Karpas-422 (cell line): Measurements from ENCODE around the gene ABRAXAS1. TPM values are rescaled to one million over a fixed set of nuclear protein-coding genes. Genes with fewer than 3 reads are reported as not detected.
"Not testable (repeated sequence)": the region's sequence is repeated elsewhere in the genome, so short reads cannot be mapped to it uniquely, and the experiment has no call there.

Experiments
- DNase-seq: peaks from one replicate; pipeline ENCODE4 v3.0.0-alpha.2; 2015
- H2AFZ ChIP-seq: fragments of 200-600 bp; sonication (generic); 2 replicates; pipeline ENCODE4 v1.6.1; 2014; ENCODE audit warnings: antibody characterized with exemption, low read length, mixed read lengths
- H3K27ac ChIP-seq: fragments of 200-600 bp; sonication (generic); 2 replicates; pipeline ENCODE4 v1.5.1; 2014; ENCODE audit warnings: mild to moderate bottlenecking, low read length, moderate library complexity
- H3K27me3 ChIP-seq: fragments of 200-600 bp; sonication (generic); 2 replicates; pipeline ENCODE4 v1.6.1; 2014; ENCODE audit warnings: low read length, mixed read lengths
- H3K36me3 ChIP-seq: fragments of 200-600 bp; sonication (generic); 2 replicates; pipeline ENCODE4 v1.6.1; 2014; ENCODE audit warnings: low read length, mixed read lengths; ENCODE audit not compliant: insufficient read depth
- H3K4me1 ChIP-seq: fragments of 200-600 bp; sonication (generic); 2 replicates; pipeline ENCODE4 v1.6.1; 2014; ENCODE audit warnings: mild to moderate bottlenecking, low read length, mixed read lengths
- H3K4me2 ChIP-seq: fragments of 200-600 bp; sonication (generic); 2 replicates; pipeline ENCODE4 v1.6.1; 2014; ENCODE audit warnings: low read length, low read depth, mild to moderate bottlenecking; ENCODE audit not compliant: poor library complexity, severe bottlenecking
- H3K4me3 ChIP-seq: fragments of 200-600 bp; sonication (generic); 2 replicates; pipeline ENCODE4 v1.5.1; 2014; ENCODE audit warnings: mild to moderate bottlenecking, antibody characterized with exemption, low read length, mixed read lengths
- H3K79me2 ChIP-seq: fragments of 200-600 bp; sonication (generic); 2 replicates; pipeline ENCODE4 v1.6.1; 2014; ENCODE audit warnings: mild to moderate bottlenecking, low read length, mixed read lengths
- H3K9ac ChIP-seq: fragments of 200-600 bp; sonication (generic); 2 replicates; pipeline ENCODE4 v1.6.0; 2014; ENCODE audit warnings: low read length
- H3K9me2 ChIP-seq: fragments of 200-600 bp; sonication (generic), shearing (Covaris generic); replicated peaks from 2 replicates; pipeline ENCODE4 v1.6.0; 2014; ENCODE audit warnings: mild to moderate bottlenecking, low read length, moderate library complexity; ENCODE audit not compliant: insufficient read depth
- H3K9me3 ChIP-seq: fragments of 300-700, 200-600 bp; sonication (generic); 2 replicates; pipeline ENCODE4 v1.6.1; 2014; ENCODE audit warnings: low read length, mixed read lengths
- H4K20me1 ChIP-seq: fragments of 200-600 bp; sonication (generic); 2 replicates; pipeline ENCODE4 v1.6.1; 2014; ENCODE audit warnings: mild to moderate bottlenecking, antibody characterized with exemption, low read length, low read depth; ENCODE audit not compliant: insufficient read depth
- total RNA-seq: library from RNA; depleted of rRNA; stranded (reverse); fragments of >200 nt; shearing (Covaris generic); gene quantifications from 2 replicates; pipeline ENCODE4 v1.2.3, GENCODE V29; 2014; ENCODE audit warnings: low replicate concordance

ABRAXAS1 gene
- total RNA-seq, 1 experiment from 2014 or later = 18.9 TPM

DNA sequence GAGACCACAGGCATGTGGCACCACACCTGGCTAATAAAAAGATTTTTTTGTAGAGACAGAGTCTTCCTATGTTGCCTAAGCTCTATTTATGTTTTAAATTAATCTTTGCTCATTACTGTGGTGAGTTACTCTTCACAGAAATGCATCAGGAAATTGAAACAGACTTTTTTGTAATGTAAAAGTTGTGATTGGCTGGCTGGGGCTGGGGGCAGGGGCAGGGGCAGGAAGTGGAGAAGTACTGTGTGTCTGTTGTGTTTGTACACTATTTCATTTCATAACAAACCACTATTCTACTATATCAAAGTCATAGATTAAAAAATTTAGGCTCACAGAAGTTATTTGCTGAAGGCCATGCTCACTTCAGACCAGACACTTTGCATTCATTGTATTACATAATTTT, 19.1 kb upstream of the ABRAXAS1 start:
- H2AFZ ChIP-seq = no peak overlapping the region
- no peak for DNase-seq

DNA sequence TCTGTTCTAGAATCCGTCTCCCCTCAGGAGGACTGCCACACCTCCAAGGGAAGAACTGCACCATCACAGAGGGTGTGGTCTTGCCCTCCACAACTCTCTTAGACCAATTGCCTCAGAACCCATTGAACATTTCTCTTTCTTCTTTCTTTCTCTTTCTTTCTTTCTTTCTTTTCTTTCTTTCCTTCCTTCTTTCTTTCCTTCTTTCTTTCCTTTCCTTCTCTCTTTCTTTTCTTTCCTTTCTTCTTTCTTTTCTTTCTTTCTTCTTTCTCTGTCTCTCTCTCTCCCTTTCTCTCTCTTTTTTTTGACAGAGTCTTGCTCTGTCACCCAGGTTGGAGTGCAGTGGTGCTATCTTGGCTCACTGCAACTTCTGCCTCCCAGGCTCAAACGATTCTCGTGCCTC, 16.8 kb upstream of the ABRAXAS1 start:
- H3K79me2 ChIP-seq, H3K9me3 ChIP-seq, H4K20me1 ChIP-seq, H3K4me2 ChIP-seq, H3K9me2 ChIP-seq, H2AFZ ChIP-seq, H3K9ac ChIP-seq, H3K4me3 ChIP-seq, H3K4me1 ChIP-seq, DNase-seq, H3K27ac ChIP-seq, H3K36me3 ChIP-seq, H3K27me3 ChIP-seq: not testable (repeated sequence)

More for the DNA sequence above, 19.1 kb upstream of the ABRAXAS1 start:
- H4K20me1 ChIP-seq = no peaks in the 10 kb centered on the region
- H3K9me2 ChIP-seq = no peaks in the 10 kb centered on the region
- H3K27me3 ChIP-seq = no peaks in the 10 kb centered on the region
- no peaks in the 10 kb centered on the region for H3K36me3 ChIP-seq
- H3K4me1 ChIP-seq = no peaks in the 10 kb centered on the region
- H3K27ac ChIP-seq = no peak overlapping the region
- H3K79me2 ChIP-seq = no peaks in the 10 kb centered on the region
- no peaks in the 10 kb centered on the region for H3K9me3 ChIP-seq
- H3K4me3 ChIP-seq = no peak overlapping the region
- no peak overlapping the region for H3K9ac ChIP-seq
- H3K4me2 ChIP-seq = no peak overlapping the region

DNA sequence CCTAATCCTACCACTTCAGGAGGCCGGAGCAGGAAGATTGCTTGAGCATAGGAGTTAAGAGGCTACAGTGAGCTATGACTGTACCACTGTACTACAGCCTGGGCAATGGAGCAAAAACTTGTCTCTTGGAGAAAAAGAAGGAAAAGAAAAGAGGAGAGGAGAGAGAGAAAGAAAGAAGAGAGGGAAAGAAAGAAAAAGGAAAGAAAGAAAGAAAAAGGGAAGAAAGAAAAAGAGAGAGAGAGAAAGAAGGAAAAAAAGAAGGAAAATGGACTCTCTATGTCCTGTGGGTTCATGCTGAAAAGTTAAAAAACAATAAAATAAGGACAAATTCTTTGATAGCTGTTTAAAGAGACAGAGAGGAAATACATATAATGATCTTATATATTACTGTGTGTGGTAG, 13.3 kb upstream of the ABRAXAS1 start:
- Histone ChIP-seq H3K79me2 (no peaks in the 10 kb centered on the region), H3K4me1 (no peaks in the 10 kb centered on the region), H3K4me2 (no peak overlapping the region), H3K36me3 (no peaks in the 10 kb centered on the region), H3K27ac (no peak overlapping the region), H3K9ac (no peak overlapping the region), H4K20me1 (no peaks in the 10 kb centered on the region), H3K9me2 (no peaks in the 10 kb centered on the region), H3K9me3 (no peaks in the 10 kb centered on the region), H3K27me3 (no peaks in the 10 kb centered on the region), H3K4me3 (no peak overlapping the region), H2AFZ (no peak overlapping the region)
- DNase-seq = no peak

GRCh38 chr4:83496085-83496917, 11.4 kb upstream of the ABRAXAS1 start:
- not testable (repeated sequence) for H3K4me2 ChIP-seq, H3K4me1 ChIP-seq, H3K27ac ChIP-seq, H3K4me3 ChIP-seq, H3K79me2 ChIP-seq, H3K9ac ChIP-seq, H3K9me2 ChIP-seq, H3K36me3 ChIP-seq, DNase-seq, H3K27me3 ChIP-seq, H2AFZ ChIP-seq, H3K9me3 ChIP-seq, H4K20me1 ChIP-seq

GRCh38 chr4:83490876-83491450, 6.1 kb upstream of the ABRAXAS1 start:
- peak; percentile 61 for DNase-seq
- H3K36me3 ChIP-seq = no peaks in the 10 kb centered on the region
- H3K9me2 ChIP-seq = no peaks in the 10 kb centered on the region
- no peaks in the 10 kb centered on the region for H3K4me1 ChIP-seq
- no peak overlapping the region for H3K4me2 ChIP-seq
- no peaks in the 10 kb centered on the region for H3K27me3 ChIP-seq
- no peaks in the 10 kb centered on the region for H3K79me2 ChIP-seq
- no peak overlapping the region for H3K27ac ChIP-seq
- no peaks in the 10 kb centered on the region for H3K9me3 ChIP-seq
- H3K9ac ChIP-seq = no peak overlapping the region
- no peaks in the 10 kb centered on the region for H4K20me1 ChIP-seq
- H2AFZ ChIP-seq = no peak overlapping the region
- H3K4me3 ChIP-seq = no peak overlapping the region

GRCh38 chr4:83489711-83490326, 4.9 kb upstream of the ABRAXAS1 start:
- Histone ChIP-seq H3K4me3 (no peak overlapping the region), H3K9me2 (no peaks in the 10 kb centered on the region), H3K27me3 (no peaks in the 10 kb centered on the region), H4K20me1 (no peaks in the 10 kb centered on the region), H3K9ac (no peak overlapping the region), H3K4me1 (peaks cover 5% of the 10 kb centered on the region), H3K9me3 (no peaks in the 10 kb centered on the region), H3K79me2 (no peaks in the 10 kb centered on the region), H3K4me2 (no peak overlapping the region), H2AFZ (no peak overlapping the region), H3K27ac (no peak overlapping the region), H3K36me3 (no peaks in the 10 kb centered on the region)
- no peak for DNase-seq

DNA sequence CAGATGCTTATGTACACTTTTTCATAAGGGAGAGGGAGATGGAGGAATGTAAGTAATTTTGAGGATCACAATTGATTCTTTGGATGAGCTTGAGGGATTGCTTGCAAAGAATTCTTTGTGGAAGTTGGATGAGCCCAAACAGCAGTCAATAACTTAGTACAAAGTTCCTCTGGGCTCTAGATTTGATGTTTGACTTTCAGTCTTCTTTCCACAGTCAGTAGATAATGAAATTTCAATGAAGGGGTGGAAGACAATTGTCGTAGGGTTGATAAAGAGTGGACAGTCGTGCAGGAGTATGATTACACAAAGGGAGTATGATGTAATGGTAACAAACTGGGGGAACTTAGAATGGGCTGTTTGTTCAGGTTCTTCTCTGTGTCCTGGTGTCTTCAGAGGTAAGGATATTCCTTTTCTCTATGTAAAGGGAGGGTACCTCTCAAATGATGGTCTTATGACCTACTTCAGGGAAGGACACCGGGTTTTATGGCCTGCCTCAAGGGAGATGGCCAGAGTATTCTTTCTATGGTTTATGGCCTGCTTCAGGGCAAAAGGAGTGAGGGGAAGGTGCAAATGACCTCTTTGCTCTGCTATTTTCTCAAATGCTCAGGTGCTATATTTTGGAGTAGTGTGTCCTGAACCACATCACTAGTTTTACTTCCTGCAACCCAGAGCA, 1.7 kb upstream of the ABRAXAS1 start:
- no peaks in the 10 kb centered on the region for H4K20me1 ChIP-seq
- H3K36me3 ChIP-seq = no peaks in the 10 kb centered on the region
- no peak overlapping the region for H3K4me3 ChIP-seq
- H3K27me3 ChIP-seq = no peaks in the 10 kb centered on the region
- H3K79me2 ChIP-seq = peaks cover 11% of the 10 kb centered on the region
- peaks cover 13% of the 10 kb centered on the region for H3K4me1 ChIP-seq
- no peaks in the 10 kb centered on the region for H3K9me2 ChIP-seq
- no peaks in the 10 kb centered on the region for H3K9me3 ChIP-seq
- H2AFZ ChIP-seq = no peak overlapping the region
- no peak overlapping the region for H3K4me2 ChIP-seq
- no peak overlapping the region for H3K27ac ChIP-seq
- no peak overlapping the region for H3K9ac ChIP-seq
- no peak for DNase-seq

GRCh38 chr4:83473966-83474365, 10.9 kb downstream of the ABRAXAS1 start:
- Histone ChIP-seq H3K9me2 (no peaks in the 10 kb centered on the region), H3K79me2 (no peaks in the 10 kb centered on the region), H3K4me3 (no peak overlapping the region), H2AFZ (no peak overlapping the region), H3K4me2 (no peak overlapping the region), H3K36me3 (no peaks in the 10 kb centered on the region), H3K4me1 (peaks cover 4% of the 10 kb centered on the region; the same call in 1 of the 2 replicates), H3K27me3 (no peaks in the 10 kb centered on the region), H3K27ac (no peak overlapping the region), H4K20me1 (no peaks in the 10 kb centered on the region), H3K9ac (no peak overlapping the region), H3K9me3 (no peaks in the 10 kb centered on the region)
- DNase-seq = no peak
